Amniotic stem cell (primary cell): Measurements from ENCODE around the gene DNAL1.

ENCODE experiments used
- DNase-seq: peaks from one replicate; lab custom pipeline; 2025; lab: John Stamatoyannopoulos, UW

DNAL1 gene

DNA sequence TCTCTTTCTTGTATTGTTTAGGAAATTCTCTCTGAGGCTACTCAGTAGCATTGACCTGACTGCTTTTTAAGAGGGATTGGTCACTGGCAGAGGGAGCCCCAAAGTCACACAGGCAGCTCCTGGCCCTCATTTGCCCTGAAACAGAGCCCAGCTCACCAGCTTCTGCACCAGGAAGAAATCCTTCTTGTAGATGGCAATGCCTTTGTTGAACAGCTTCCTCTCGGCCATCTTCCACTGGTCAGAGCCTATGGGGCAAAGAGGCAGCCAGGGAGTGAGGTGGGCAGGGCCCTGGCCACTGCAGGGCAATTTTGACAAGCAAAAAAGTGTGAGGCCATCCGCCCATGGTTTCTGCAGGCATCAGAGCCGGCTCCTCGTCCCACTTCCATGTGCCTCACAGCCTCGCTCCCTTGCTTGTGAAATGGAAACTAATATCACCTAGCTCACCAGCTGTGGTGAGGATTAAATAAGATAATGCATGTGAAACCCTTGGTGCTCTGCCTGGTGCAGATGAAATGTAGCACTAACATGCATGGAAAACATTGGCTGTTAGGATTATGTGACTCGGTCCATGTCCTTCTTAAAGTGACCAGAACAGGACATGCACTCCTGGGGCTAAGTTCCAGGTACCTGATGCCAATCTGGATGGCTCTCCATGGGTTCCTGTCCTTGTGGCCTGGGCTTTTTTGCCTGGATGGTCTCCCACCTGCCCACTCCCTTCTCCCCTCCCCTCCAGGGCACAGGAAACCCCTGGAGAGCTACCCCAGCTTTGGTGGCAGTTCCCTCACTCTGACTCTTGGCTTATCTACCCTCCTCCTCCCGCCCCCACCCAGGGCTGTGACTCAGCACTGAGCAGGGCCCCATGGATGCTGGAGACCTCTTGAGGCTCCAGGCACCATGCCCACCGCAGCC, 80.6 kb downstream of the DNAL1 start:
- no peak for DNase-seq

DNA sequence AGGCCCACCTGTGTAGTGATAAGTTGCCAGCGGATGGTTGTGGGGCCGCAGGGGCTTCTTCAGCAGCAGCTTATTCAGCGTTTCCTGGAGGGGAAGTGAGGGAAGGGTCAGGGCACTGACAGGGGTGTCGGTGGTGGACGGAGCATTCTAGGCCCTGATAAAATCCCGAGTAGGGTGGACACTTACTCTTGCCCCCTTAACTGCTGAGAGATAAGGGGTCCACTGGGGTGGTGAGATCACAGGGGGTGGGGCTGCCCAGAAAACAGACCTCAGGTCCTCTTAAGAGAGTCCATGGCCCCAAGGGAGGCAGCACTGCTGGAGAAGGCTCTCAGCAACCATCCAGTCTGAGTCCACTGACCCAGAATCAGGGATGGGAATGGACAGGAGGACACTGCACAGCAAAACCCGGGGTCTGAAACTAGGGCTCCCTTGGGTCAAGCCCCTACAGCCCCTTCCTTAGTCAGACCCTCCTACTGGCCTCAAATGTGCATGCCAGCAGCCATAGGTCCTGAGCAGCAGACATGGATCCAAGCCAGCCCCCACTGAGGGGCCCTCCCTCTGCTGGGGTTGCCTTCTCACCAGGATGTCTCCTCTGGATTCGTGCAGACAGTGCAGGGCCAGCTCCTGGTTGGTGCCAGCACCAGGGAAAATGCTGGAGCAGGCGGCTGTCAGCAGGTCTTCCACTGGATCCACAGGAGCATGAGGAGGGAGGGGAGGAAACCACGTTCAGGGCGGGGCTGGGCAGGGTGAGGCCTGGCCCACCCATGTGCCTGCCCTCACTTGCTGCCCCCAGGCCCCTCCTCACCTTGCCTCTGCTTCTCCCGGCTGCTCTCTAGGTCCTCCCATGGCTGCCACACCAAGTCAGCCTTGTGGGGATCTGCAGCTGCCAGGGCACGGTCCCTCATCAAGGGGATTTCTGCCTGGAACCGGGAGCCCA, 81.5 kb downstream of the DNAL1 start:
- DNase-seq: no peak

DNA sequence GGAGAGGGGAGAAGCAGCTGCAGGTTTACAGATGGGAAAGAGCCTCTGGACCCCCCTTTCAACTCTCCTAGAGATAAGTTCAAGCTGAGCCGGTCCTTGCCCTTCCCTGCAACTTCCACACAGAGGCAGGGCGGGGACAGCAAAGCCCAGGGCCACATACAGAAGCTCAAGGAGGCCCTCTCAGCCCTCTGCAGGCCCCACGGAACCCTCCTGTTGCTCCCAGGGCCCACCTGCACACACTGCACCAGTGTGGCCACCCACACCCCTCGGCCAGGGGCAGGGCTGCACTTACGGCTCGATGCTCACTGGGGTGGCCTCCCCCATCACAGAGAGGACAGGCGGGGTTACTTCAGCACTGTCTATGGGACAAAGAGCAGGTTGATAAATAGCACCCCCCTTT, 82.4 kb downstream of the DNAL1 start:
- DNase-seq: no peak

DNA sequence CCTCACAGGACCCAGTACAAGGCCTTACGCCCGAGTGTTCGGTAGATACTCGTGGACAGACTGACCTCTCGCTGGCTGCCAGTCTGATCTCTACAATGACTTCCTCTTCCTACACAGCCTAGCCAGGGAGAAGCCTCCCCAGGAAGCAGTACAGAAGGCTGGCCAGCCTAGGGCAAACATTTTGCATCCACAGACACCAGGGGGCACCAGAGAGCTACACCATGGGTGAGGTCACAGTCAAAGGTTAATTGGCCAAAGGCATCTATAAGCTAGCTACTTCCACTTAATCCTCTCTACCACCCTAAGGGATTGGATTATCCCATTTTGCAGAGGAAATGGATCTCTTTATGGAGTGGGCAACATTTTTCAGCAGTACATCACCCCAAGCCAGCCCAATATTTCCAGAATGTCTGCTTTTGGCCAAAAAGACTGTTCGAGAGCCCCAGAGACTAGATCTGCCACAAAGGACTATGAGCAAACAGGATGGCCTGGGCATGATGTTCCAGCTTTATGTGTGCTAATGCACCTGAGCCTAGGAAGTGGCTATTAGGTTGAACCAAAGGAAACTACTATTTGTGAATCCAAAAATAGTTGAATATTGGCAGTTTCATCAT, 84.0 kb downstream of the DNAL1 start:
- DNase-seq: no peak

DNA sequence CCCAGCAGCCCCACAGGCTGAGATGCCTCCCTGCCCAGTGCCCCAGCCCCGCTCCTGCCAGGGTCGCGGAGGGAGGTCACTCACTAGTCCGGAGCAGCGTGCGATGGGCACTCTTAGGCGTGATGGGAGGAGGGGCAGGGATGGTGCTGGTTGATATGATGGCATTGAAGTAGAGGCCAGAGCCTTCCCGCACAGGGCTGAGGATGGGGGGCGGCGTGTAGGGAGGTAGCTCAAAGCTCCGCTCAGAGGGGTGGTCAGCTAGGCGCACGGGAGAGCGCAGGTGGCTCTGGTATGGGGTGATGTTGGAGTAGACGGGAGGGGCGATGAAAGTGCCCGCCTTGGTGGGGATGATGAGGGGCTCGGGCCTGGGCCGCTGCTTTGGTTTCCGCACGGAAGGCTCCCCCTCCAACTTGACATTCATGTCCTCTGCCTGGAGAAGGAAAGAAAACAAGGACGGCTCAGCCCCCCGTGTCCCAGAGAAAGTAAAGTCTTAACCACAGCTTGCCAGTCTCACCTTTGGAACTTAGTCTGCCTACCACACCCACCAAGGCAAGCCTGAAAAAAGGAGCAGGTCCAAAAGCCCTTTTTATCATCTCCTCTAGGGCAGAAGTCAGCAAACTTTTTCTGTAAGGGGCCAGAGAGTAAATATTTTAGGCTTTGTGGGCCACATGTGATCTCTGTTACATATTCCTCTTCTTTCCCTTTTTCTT, 84.9 kb downstream of the DNAL1 start:
- DNase-seq: no peak

DNA sequence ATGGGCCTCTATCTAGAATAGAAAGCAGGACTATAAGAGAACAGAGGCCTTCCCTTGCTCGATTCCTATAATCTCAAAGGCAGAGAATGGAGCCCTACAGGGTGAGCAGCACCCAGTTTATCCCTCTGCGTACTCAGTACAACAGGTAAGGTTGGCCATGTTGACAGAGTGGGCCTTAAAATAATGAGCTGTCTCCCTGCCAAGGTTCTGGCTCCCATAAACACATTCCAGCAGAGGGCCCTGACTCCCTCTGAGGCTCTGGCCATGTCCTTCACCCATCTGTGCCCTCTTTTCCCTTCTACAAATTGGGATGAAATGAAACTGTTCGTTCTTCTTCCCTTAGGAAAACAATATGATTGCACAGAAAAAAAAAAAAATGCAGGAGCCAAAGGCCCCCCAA, 86.3 kb downstream of the DNAL1 start:
- DNase-seq: no peak

DNA sequence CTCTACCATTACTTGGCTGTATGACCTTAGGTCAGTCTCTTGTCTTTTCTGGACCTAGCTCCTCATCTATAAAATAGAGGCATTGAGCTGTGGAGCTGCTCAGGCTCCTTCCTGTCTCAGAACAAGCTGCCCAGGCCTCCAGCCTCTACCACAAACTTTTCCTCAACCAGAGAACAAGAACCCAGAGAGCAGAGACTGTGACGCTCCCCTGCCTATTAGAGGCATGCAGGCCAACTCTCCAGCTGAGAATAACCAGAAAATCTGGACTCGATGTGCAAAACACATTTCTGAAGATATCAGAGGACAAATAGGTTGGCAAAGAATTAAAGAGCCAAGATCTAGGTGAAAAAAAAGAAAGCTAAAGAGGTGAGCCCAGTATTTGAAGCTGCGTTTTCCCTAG, 87.2 kb downstream of the DNAL1 start:
- no peak for DNase-seq

DNA sequence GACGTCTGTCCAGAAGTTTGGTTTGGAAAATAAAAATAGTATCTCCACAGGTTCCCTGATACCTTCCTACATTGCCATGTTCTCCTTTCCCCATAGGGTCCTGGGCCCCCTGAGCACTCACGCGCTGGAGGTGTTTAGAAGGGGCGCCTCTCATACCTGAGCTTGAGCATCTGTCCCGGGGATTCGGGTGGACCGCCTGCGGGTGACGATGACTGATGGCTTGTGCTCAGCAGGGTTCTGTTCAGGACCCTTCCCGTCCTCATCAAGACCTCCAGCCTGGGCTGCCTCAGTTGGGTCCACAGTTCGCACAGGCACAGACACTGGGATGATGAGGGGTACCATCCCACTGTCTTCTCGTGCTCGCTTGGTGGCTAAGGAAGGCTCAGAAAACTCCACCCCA, 92.1 kb downstream of the DNAL1 start:
- DNase-seq: no peak

DNA sequence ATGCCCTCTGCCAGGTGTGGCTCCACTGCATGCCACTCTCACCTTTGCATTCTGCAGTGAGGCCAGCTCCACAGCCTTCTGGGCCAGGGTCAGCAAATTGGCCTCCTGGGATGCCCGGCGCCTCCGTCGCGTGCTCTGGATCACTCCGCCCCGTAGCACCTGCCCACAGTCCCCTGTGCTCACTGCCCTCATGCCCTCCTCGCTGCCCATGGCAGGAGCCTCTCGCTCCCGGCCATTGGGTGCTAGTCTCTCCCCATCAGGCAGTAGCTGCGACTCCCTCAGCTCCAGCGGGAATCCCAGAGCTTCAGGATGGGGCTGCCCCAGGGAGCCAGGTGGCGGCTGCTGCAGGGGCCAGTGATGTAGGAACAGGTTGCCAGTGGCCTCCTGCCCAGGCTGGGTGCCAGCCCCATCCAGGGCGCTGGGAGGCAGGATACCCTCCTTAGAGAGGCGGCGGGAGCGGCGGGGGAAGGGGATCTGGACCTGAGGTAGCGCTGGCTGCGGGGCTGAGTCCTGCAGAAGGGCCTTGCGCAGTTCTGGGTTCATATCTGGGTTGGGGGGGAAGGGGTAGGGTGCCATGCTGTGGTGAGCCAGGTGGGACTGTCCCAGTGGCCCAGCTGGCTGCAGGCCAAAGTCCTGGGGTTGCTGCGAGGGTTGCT, 93.9 kb downstream of the DNAL1 start:
- DNase-seq: no peak

DNA sequence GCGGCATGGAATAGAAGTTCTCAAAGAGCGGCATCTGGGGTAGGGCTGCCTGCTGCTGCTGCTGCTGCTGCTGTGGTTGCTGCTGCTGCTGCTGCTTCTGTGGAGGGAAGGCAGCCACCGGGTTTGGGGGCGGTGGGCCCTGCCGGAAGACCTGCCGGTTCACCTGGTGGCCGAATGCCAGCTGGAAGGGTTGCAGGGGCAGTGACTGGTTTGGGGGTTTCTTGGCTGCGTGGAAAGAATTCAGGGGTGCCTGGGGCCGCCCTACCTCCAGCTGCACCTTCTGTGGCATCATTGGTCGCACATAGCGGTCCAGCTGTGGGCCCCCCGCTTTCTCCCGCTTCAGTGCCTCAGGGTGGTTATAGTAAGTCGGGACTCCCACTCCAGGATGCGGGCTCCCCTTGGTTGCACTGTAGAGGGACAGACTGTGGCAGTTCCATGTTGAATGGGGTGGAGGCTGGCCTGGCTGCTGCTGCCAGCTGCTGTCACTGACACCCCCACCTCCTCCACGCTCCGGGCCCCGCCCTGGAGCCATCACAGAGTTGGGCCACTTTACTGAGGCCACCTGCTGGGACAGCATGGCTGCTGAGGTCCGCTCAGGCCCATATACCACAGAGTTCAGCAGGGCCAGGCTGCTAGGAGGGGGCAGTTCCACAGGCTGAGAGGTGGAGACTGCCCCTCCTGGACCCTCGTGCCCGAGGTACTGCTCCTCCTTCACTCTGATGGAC, 94.5 kb downstream of the DNAL1 start:
- DNase-seq: no peak

DNA sequence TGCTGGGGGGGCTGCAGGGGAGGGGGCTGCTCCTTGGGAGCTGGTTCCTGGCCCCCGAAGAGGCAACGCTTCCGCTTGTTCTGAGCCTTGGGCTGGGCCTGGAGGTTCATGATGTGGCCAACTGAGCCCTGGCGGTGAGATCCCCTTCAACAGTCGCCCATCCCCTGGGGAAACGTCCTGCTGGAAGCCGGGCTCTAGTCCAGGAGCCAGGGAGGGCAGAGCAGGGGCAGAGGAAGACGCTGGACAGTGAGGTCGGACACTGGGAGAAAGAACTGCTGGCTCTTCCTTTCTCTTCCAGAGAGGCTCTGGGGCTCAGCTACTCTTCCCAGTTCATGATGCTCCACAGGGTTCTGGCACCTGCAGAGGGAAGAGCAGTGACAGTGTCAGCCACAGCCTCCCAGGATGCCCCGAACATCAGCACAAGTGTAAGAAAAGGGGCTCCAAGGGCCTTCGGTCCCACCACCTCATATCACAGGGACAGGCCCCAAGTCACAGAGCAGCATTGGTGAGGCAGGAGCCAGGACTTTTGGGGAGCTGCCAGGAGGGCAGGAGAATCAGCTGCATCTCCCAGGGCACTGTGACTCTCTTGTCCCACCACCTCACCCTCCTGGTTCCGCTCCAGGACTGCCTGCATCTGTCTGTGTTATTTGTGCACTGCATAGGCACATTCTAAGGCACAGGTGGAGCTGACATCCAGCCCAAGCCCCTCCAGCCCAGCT, 95.3 kb downstream of the DNAL1 start:
- DNase-seq: no peak

DNA sequence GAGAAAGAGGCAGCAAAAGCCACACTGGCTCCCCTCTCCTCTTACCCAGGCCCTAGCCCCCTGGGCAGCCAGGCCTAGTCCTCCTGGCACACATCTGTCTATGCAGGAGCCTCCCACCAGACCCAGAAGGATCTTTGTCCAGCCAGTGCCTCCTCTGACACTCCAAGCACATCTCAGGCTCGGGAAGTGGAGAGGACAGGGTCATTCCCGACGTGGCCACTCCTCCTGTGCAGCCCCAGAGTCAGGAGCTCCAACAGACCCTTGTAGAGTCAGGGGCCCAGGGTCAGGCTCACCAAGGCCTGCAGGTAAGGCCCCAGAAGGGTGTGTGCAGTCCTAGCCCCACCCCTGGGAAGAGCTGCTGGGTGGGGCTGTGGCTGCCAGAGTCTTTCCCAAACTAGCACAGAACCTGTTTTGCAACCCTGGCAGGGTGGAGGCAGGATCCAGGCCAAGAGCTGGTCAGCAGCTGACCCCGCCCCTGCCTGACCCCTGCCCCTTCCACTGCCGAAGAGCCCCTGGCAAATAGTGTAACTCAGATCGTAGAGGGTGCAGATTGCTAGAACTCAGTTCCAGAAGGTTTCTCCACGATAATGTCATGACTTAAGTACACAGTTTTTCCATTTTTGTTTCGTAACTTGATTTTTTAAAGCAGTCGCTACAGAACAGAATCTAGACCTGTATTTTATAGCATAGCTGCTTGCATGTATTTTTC, 96.0 kb downstream of the DNAL1 start:
- no peak for DNase-seq

DNA sequence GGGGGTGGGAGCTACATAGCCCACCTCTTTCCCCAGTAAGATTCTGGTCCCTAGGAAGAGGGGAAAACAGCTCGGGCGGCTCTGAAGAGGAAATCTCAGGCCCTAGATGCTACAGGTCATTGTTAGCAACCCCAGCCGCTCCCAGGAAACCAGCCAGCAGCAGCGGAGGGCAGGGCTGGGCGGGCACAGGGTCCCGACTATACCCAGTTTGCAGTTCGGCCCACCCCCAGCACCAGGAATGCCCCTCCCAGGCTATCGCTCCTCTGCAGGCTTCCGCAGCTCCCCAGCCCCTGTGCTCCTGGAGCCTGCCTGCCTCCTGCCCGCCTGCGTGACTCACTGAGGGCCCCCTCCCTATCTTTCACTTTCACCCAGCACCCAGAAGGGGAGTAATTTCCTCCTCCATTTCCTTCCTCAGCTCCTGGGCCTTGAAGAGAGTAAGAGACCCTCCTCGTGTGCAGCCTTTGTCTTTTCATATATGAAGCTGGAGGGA, 96.6 kb downstream of the DNAL1 start:
- no peak for DNase-seq

DNA sequence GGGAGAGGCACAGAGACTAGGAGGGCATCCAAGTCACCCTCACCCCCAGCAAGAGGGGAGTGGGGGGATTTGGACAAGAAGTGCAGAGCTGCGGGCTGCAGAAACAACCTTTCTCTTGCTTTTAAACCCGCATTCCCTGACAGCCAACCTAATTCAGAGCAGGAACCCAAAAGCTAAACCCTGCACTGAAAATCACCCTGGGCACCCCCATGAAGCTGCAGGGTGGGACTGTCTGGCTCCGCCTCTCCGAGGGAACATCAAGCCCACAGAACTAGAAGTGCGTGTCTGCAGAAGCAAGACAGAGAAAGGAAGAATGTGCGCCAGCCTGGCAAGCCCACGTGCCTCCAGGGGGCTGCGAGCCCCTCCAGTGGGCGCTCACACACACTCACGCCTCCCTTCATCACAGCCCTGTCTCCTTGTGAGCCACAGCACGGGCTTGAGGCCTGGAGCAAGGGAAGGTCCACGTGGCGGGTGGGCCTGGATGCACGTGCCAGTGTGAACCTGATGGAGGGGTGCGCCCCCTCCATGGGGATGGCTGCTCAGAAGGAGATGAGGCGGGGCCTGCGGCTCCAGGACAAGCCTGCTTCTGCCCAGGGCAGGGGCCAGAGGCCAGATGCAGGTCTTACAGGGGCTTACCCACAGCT, 97.2 kb downstream of the DNAL1 start:
- DNase-seq: no peak

DNA sequence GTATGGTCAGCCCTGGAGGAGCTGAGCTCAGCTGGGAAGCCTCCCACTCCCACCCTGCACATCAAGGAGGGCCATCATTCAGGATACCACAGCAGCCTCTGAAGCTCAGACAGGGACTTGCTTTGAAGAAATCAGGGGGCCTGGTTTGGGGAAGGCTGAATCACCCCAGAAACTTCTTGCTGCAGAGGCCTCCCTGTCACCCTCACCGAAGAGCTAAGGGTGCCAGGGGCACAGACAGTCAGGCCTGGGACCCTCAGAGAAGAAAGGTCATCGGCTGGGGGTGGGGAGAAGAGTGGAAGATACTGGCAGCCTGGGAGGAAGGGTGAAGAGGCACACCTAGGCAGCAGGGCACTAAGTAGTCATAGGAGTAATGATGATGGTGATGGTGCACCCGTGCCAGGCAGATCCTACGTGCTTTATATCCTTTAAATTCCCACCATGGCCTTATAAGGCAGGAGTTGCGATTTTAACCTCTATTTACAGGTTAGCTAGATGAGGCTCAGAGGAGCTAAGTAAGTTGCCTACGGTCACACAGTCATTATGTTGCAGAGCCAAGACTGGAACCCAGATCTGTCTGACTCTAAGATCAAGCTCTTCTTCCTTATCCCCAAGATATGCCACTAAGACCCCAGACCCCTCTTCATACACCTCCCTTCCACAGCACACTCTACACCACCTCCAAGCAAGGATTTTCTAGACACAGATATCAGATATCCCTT, 97.9 kb downstream of the DNAL1 start:
- DNase-seq: no peak

DNA sequence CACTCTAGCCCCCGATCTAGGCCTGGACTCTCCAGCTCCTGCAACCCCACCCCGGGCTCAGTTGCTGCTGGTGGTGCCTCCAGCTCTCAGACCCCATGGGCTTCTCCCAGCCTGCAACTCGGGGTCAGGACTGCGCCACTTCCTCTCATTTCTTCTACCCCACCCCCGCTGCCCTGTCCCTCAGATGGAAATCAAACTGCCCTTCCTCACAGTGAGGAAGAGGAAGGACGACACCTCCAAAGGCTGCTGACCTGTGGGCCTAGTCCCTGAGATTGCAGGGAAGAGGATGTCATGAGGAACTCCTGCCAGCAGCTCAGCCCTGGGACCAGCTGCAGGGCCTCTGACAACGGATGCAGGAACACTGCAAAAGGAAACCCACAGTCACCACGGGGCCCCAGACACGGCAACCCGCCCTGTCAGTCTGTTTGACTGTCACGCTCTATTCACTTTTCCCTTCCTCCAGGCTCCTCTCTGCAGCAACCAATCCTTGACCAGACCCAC, 98.7 kb downstream of the DNAL1 start:
- DNase-seq: no peak

DNA sequence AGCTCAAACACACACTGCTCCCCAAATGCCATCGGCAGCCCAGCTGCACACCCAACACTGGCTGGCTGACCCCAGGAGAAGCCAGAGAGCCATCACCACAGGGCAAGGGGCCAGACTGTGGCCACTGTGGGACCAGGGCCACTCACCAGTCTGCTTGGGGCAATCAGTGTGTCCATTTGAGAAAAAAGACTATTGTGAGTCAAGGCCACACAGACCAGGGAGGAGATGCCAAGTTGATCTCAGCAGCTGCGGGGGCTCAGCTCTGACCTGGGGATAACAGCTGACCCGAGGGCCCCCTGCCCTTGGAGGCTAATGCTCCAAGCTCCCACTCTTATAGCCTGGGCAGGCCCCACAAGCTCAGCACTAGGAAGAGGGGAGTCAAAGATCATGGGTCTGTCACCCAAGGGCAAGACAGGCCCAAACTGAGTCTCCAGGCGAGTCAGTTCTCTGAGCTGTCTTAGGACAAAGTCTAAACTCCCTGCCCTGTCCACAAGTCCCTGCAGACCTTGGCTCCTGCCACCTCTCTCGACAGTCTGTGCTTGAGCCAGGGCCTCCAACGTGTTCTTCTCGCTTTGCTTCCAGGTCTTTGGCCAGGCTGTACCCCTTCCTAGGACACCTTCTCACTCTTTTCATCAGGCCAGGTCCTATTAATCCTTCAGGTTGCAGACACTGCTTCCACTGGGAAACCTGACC, 99.5 kb downstream of the DNAL1 start:
- no peak for DNase-seq
